Panc1 (cell line): Measurements from ENCODE around the gene MTUS2. TPM values are rescaled to one million over a fixed set of nuclear protein-coding genes. Genes with fewer than 3 reads are reported as not detected.

Source experiments
- ATAC-seq: fragments of 200-7000 bp; cut with Tn5 transposase; 2 replicates; pipeline ENCODE4 v1.9.1; 2020; ENCODE audit warnings: mild to moderate bottlenecking, moderate library complexity
- BruUV-seq: library from RNA; stranded (reverse); fragments of 400-500 nt; replicated peaks from 2 replicates; lab custom pipeline; 2021; lab: Mats Ljungman, UMichigan
- CTCF ChIA-PET: fragments of 300-600 bp; sonication (Branson Sonifier 250); formaldehyde crosslinking; loops from one replicate; lab custom pipeline; 2022; ENCODE audit warnings: antibody characterized with exemption; lab: Charles Lee
- POLR2A ChIA-PET: fragments of 300-600 bp; sonication (Branson Sonifier 250); formaldehyde crosslinking; loops from one replicate; lab custom pipeline; 2022; ENCODE audit warnings: antibody characterized with exemption; lab: Charles Lee
- DNase-seq: peaks from one replicate; pipeline ENCODE4 v3.0.0-alpha.2; 2010; ENCODE audit warnings: low read depth, low spot score
- H3K27ac ChIP-seq: 2 replicates; pipeline ENCODE4 v1.5.1; 2011; ENCODE audit warnings: mild to moderate bottlenecking, low read length, inconsistent platforms
- H3K27me3 ChIP-seq: fragments of 200-500 bp; sonication (Bioruptor generic); 2 replicates; pipeline ENCODE4 v1.6.0; 2014; ENCODE audit warnings: low read length, inconsistent platforms; ENCODE audit not compliant: control insufficient read depth, insufficient read depth
- H3K36me3 ChIP-seq: fragments of 200-500 bp; sonication (Bioruptor generic); 2 replicates; pipeline ENCODE4 v1.5.1; 2014; ENCODE audit warnings: inconsistent platforms, mild to moderate bottlenecking, low read length, moderate library complexity; ENCODE audit not compliant: control insufficient read depth, insufficient read depth
- H3K4me1 ChIP-seq: 2 replicates; pipeline ENCODE4 v1.5.1; 2011; ENCODE audit warnings: inconsistent platforms, mild to moderate bottlenecking, low read length, moderate library complexity; ENCODE audit not compliant: control insufficient read depth, insufficient read depth
- H3K4me3 ChIP-seq, 2 experiments: 2 replicates each; pipeline ENCODE4 v1.5.1; 2011 to 2012; ENCODE audit warnings: low read depth in 2 of 2, low read length in 2 of 2, mild to moderate bottlenecking in 2 of 2, inconsistent platforms in 1 of 2, moderate library complexity in 1 of 2
- H3K9me3 ChIP-seq: fragments of 200-500 bp; sonication (Bioruptor generic); 2 replicates; pipeline ENCODE4 v1.5.1; 2014; ENCODE audit warnings: low read depth, mild to moderate bottlenecking, inconsistent platforms, low read length, moderate library complexity; ENCODE audit not compliant: control insufficient read depth, insufficient read depth
- POLR2AphosphoS5 ChIP-seq: IDR thresholded peaks from 2 replicates; pipeline ENCODE4 v1.6.1; 2012; ENCODE audit warnings: mild to moderate bottlenecking, low read depth, low read length, moderate library complexity
- SIN3A ChIP-seq: IDR thresholded peaks from 2 replicates; pipeline ENCODE4 v1.6.1; 2012; ENCODE audit warnings: low read depth, mild to moderate bottlenecking, low read length, moderate library complexity, borderline replicate concordance; ENCODE audit not compliant: insufficient read depth
- TCF7L2 ChIP-seq: IDR thresholded peaks from 2 replicates; pipeline ENCODE4 v1.6.1; 2011; ENCODE audit warnings: mild to moderate bottlenecking, low read depth, low read length, inconsistent platforms
- in situ Hi-C: cut with HindIII; loops from 2 replicates; pipeline ENCODE4 v1.10.0; 2016; ENCODE audit warnings: low sequenced_read_pairs, low pct_unique_long_range_greater_than_20kb
- intact Hi-C: fragments of 100-400 bp; cut with micrococcal nuclease; formaldehyde crosslinking; loops from one replicate; pipeline ENCODE4 v1.10.0; 2022; ENCODE audit not compliant: unreplicated experiment
- total RNA-seq: library from RNA; stranded (reverse); gene quantifications from one replicate; pipeline ENCODE4 v1.2.1, GENCODE V29; 2021; ENCODE audit not compliant: unreplicated experiment
- TF ChIP-seq, protein P1 (sequence below), 2 experiments: IDR thresholded peaks; 2 replicates each; pipeline ENCODE4 v1.6.1; 2011 to 2012; ENCODE audit warnings: low read depth in 2 of 2, control low read depth in 1 of 2, low read length in 1 of 2, mild to moderate bottlenecking in 1 of 2, moderate library complexity in 1 of 2; ENCODE audit not compliant: insufficient read depth in 1 of 2
- TF ChIP-seq, protein P2 (sequence below): fragments of 450-650 bp; IDR thresholded peaks from 2 replicates; pipeline ENCODE4 v1.5.1; 2017; ENCODE audit warnings: mild to moderate bottlenecking

Gene MTUS2
- total RNA-seq, 1 experiment from 2014 or later: 0.05 TPM

DNA sequence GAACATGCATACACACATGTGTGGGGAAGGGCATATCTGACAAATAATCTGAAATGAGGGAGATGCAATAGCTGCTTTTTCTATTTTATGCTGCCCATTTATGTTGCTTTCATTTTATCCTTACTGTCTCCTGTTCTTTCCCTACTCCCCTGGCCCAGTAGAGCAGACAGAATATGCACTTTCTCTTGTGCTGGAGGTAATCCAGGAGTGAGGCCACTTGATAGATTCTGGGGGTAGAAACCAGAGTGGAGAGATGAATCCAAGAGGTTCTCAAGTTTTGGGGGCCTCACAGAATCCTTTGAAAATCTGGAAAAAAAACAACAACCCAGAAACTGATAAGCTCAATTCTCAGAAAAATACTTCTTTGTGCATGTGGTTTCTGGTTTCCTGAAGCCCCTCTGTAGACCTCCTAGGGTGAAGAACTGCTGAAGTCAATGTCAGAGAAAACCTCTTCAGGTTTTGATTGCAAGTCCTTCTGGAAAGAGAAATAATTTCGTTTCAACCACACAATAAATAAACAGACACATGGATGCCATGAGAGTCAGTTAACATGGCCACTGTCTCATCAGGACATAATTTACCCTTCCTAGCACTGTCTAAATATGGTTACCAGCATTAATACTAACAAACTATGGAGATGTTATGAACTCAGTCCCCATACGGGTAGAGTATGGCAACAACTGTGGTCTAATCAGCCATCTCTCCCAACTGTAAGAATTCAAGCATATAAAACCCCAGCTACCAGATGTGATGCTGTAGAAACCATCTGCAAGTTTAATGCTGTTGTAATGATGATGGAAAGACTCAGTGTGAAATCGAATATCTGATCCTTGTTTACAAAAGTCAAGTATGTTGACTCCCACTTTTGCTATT, 419.8 kb downstream of the MTUS2 start:
- no peak for TF ChIP-seq TCF7L2
- TF ChIP-seq, protein P1, sequence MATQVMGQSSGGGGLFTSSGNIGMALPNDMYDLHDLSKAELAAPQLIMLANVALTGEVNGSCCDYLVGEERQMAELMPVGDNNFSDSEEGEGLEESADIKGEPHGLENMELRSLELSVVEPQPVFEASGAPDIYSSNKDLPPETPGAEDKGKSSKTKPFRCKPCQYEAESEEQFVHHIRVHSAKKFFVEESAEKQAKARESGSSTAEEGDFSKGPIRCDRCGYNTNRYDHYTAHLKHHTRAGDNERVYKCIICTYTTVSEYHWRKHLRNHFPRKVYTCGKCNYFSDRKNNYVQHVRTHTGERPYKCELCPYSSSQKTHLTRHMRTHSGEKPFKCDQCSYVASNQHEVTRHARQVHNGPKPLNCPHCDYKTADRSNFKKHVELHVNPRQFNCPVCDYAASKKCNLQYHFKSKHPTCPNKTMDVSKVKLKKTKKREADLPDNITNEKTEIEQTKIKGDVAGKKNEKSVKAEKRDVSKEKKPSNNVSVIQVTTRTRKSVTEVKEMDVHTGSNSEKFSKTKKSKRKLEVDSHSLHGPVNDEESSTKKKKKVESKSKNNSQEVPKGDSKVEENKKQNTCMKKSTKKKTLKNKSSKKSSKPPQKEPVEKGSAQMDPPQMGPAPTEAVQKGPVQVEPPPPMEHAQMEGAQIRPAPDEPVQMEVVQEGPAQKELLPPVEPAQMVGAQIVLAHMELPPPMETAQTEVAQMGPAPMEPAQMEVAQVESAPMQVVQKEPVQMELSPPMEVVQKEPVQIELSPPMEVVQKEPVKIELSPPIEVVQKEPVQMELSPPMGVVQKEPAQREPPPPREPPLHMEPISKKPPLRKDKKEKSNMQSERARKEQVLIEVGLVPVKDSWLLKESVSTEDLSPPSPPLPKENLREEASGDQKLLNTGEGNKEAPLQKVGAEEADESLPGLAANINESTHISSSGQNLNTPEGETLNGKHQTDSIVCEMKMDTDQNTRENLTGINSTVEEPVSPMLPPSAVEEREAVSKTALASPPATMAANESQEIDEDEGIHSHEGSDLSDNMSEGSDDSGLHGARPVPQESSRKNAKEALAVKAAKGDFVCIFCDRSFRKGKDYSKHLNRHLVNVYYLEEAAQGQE (IDR thresholded peaks at IDR 0.05; ENCODE audit: insufficient read depth in 1 of 2, low read depth in 2 of 2, low read length in 1 of 2): no peak
- Histone ChIP-seq H3K4me3 (no peak overlapping the region), H3K9me3 (no peaks in the 10 kb centered on the region), H3K27me3 (no peaks in the 10 kb centered on the region), H3K36me3 (no peaks in the 10 kb centered on the region), H3K4me1 (no peaks in the 10 kb centered on the region), H3K27ac (no peak overlapping the region)
- BruUV-seq: no TSS peak
- ATAC-seq: no peak
- in situ Hi-C loops: no loop called here
- intact Hi-C loops: no loop called here
- DNase-seq: no peak
- ChIA-PET POLR2A (no interaction called here), CTCF (no interaction called here)

DNA sequence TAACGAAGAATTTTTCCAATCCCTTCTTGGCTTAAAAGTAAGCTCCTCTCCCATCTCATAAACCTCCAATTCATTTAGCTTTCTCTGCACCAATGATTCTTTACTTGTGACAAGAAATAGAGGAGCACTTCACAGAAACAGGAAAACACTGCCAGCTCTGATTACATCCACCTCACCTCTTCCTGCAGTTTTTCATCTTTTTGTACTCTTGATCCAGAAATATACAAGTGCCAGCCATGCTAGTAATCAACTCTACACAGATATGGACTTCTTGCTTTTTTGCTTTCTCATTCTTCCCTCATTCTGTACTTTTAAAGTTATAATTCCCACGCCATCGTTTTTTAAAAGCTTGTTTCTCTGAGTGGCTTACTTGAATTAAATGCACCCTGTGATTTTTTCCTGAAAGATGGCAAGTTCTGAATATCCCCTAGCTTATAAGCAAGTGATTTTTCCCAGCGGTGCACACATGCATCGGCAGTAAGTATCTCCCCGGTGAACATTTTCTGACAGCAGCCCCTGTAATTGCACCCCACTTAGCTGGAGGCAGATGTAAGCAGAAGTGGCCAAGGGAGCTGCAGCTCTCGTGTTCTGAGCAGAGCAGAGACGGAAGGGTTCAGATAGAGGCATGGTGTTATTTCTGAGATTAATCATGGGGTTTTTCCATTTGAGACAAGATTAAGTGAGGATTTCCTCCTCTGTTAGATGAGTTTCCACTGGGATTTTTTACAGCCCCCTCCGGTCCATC, 434.7 kb downstream of the MTUS2 start:
- ChIA-PET CTCF (no interaction called here), POLR2A (no interaction called here)
- Histone ChIP-seq H3K4me1 (no peaks in the 10 kb centered on the region), H3K36me3 (no peaks in the 10 kb centered on the region), H3K27ac (no peak overlapping the region), H3K27me3 (no peaks in the 10 kb centered on the region; the same call in 1 of the 2 replicates), H3K4me3 (no peak overlapping the region), H3K9me3 (no peaks in the 10 kb centered on the region)
- in situ Hi-C loops: no loop called here
- TF ChIP-seq, protein P2, sequence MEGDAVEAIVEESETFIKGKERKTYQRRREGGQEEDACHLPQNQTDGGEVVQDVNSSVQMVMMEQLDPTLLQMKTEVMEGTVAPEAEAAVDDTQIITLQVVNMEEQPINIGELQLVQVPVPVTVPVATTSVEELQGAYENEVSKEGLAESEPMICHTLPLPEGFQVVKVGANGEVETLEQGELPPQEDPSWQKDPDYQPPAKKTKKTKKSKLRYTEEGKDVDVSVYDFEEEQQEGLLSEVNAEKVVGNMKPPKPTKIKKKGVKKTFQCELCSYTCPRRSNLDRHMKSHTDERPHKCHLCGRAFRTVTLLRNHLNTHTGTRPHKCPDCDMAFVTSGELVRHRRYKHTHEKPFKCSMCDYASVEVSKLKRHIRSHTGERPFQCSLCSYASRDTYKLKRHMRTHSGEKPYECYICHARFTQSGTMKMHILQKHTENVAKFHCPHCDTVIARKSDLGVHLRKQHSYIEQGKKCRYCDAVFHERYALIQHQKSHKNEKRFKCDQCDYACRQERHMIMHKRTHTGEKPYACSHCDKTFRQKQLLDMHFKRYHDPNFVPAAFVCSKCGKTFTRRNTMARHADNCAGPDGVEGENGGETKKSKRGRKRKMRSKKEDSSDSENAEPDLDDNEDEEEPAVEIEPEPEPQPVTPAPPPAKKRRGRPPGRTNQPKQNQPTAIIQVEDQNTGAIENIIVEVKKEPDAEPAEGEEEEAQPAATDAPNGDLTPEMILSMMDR: no peak
- TF ChIP-seq POLR2AphosphoS5: no peak
- TF ChIP-seq, protein P1 (IDR thresholded peaks at IDR 0.05; ENCODE audit: insufficient read depth in 1 of 2, low read depth in 2 of 2, low read length in 1 of 2): no peak
- TF ChIP-seq TCF7L2: no peak
- no peak for TF ChIP-seq SIN3A
- BruUV-seq: no TSS peak
- intact Hi-C loops: no loop called here
- ATAC-seq (no peak), DNase-seq (no peak)
